DND-41 (cell line): ENCODE measurements around the gene PCDH9.

Experiments used
- CTCF ChIP-seq: IDR thresholded peaks from 2 replicates; pipeline ENCODE4 v1.5.1; 2012; ENCODE audit warnings: borderline replicate concordance, low read length, moderate library complexity, mild to moderate bottlenecking; ENCODE audit not compliant: poor library complexity, severe bottlenecking; ENCODE audit errors: extremely low read depth
- EZH2 ChIP-seq: IDR thresholded peaks from 3 replicates; pipeline ENCODE4 v1.6.1; 2012; ENCODE audit warnings: borderline replicate concordance, low read depth, mild to moderate bottlenecking, moderate library complexity, low read length, inconsistent platforms; ENCODE audit not compliant: severe bottlenecking

- no peak for TF ChIP-seq CTCF
- no peak for TF ChIP-seq EZH2
Measured at GRCh38 chr13:66359393-66359792, 870.7 kb downstream of the PCDH9 start.
